ENCODE data around the gene CFAP77.

Gene CFAP77

GRCh38 chr9:132456241-132456640 is 46.2 kb downstream of the CFAP77 start:
- DNase-seq (ENCODE audit: low spot score), result no peak

GRCh38 chr9:132457504-132458236 is 47.7 kb downstream of the CFAP77 start:
- no peak for DNase-seq (ENCODE audit: low spot score)

DNA sequence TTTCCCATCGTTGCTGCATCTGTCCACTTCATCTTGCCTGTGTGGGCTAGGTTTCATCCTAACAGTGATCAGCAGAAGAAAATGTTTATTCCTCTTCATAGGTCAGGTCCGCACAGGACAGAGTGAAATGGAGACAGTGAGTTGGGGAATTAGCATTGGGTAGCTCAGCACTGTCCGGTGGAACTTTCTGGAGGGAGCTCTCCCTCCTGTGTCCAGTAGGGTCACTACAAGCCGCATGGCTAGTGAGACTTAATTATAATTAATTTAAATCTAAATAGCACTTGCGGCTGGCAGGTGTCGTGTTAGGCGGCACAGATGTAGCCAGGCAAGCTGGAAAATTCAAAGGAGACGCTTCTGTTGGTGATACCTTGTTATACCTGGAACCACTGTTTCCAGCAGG is 48.4 kb downstream of the CFAP77 start:
- DNase-seq (ENCODE audit: low spot score), result no peak

- no peak for DNase-seq (ENCODE audit: low spot score)
These were observed 49.6 kb downstream of the CFAP77 start for GRCh38 chr9:132459661-132460060.

DNA sequence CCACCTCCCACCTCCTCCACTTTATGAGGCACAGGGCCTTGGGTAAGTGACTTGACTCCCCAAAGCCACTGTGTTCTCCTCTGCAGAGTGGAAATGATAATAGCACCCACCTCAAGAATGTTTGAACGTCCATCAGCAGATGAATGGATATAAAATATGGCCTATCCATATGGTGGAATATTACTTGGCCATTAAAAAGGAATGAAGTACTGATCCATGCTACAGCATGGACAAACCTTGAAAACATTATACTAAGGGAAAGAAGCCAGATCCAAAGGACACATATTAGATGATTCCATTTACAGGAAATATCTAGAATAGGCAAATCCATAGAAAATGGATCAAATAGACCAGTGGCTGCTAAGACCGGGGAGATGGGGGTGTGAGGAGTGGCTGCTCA is 50.2 kb downstream of the CFAP77 start:
- DNase-seq (ENCODE audit: low spot score), result no peak

DNA sequence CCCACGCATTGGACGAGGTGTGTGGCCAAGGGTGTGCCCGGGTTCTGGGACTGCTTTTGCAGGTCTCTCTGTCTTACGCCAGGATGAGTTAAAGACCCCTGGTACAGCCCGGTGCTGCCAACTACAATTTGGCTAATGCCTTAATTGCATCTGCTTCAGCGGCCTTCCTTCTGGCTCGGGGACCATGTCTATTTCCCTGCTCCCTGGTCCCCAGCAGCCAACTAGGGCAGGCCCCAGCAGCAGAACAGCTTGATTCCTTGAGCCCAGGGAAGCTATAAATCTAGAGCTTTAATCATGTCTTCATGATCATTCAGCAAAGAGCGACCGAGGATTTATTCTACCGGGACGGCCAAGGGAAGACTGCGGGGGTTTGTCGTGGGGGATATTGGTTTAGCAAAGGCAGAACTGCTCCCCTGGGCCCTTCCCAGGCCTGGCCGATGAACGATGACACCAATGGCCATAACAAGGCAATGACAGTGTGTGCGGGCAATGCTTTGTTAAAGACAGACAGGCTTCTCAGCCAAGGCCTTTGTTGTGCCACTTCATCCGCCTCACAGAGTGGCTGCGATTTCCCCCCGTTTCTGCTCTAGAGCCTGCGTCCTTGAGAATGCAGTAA is 51.4 kb downstream of the CFAP77 start:
- DNase-seq (ENCODE audit: low spot score), result no peak

GRCh38 chr9:132461971-132462370 is 52.0 kb downstream of the CFAP77 start:
- no peak for DNase-seq (ENCODE audit: low spot score)

DNA sequence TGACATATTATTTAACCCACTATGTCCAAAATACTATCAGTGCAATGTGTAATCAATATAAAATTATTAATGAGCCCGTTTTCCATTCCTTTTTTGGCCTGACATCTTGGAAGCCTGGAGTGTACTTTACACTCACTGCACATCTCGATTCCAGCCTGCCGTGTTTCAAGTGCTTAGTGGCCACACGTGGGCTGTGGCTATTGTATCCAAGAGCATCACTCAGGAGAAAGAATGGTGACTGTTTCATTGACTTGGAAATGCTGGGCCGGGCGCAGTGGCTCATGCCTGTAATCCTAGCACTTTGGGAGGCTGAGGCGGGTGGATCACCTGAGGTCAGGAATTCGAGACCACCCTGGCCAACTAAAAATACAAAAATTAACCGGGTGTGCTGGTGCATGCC is 54.5 kb downstream of the CFAP77 start:
- no peak for DNase-seq (ENCODE audit: low spot score)

- no peak for DNase-seq (ENCODE audit: low spot score)
These were observed 55.2 kb downstream of the CFAP77 start for GRCh38 chr9:132465131-132465635.

DNA sequence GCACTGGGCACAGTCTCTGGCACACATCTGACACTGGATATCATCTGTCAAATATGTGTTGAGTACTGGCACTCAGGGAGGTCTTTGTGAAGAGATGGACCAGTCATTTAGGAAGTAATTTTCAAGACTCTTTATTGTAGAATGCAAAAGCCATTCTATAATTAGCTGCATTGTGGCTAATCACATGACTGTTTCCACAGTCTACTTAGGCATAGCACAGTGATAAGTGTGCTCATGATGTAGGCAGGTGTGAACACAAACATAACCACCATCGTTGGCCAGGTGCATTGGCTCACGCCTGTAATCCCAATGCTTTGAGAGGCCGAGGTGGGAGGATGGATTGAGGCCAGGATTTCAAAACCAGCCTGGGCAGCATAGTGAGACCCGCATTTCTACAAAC is 62.2 kb downstream of the CFAP77 start:
- DNase-seq (ENCODE audit: low spot score), result no peak

- DNase-seq (ENCODE audit: low spot score), result no peak
These were observed 62.6 kb downstream of the CFAP77 start for GRCh38 chr9:132472599-132472998.

DNA sequence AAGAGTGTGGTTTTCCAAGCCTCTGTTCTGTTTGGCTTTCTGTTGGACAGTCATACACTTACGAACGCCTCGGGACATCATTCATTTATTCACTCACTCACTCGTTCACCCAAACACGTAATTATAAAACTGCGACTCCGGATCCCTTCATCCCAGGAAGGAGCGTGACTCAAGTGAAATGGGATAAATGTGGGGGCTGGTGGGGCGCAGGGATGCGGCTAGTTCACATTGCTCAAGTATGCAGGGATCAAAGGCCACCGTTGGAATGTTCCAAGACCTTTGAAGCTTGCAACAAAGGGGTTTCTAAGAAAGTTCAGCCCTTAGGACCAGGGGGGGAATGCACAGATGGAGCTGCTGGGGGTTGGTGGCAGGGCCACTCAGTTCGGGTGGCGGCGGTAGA is 64.2 kb downstream of the CFAP77 start:
- no peak for DNase-seq (ENCODE audit: low spot score)

- DNase-seq (ENCODE audit: low spot score), result no peak
These were observed 68.5 kb downstream of the CFAP77 start for GRCh38 chr9:132478353-132479050.

DNA sequence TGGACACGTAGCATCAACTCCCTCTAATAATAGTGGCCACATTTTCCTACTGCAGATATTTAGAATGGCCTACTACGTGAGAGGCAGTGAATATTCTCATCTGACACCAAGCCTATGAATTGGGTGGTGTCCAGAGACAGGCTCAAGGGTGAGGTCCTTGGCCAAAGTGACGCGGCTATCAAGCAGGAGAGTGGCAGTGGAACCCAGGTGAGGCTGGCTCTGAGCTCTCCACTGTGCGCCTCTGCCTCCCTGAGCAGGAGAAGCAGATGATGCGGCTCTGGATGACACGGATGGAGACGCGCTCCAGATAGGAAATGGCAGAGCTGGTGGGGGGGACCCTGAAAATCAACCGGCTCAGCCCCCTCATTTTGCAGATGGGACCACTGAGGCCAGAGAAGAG is 69.7 kb downstream of the CFAP77 start:
- DNase-seq (ENCODE audit: low spot score), result no peak

DNA sequence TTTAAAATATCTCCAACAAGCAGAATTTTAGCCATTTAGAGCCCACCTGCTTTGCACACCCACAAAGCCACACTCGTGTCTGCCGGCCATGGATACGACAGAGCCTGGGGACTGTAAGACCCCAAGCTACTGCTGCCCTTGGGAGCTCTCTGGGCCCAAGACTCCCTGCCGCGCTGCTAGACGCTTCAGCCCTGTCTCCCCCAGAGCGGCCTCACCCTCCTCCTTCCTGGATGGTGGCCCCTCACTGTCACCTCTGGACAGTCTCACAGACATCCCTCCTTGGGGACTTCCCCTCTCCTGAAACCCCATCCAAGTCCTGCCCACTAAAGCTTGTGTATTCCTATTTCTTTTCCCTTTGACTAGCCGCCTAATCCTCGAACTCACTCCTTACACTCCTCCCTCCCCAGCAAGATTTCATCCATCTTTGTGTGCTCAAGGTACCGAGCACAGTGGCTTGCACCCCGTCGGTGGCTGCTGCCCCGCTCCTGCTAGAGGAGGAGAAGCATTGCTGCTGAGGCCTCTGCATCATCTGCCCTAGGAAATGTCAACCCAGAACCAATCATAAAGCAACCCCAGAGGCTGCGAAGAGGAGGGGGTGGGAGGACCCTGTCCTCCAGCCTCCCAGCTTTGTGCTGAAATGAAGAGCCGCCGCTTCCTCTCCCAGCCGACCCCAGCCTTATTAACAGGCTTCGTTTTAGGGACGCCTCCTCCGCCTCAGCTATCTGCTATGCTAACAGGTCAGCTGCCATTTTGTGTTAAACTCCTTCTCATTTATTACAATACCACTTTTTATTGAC is 71.2 kb downstream of the CFAP77 start:
- no peak for DNase-seq (ENCODE audit: low spot score)

DNA sequence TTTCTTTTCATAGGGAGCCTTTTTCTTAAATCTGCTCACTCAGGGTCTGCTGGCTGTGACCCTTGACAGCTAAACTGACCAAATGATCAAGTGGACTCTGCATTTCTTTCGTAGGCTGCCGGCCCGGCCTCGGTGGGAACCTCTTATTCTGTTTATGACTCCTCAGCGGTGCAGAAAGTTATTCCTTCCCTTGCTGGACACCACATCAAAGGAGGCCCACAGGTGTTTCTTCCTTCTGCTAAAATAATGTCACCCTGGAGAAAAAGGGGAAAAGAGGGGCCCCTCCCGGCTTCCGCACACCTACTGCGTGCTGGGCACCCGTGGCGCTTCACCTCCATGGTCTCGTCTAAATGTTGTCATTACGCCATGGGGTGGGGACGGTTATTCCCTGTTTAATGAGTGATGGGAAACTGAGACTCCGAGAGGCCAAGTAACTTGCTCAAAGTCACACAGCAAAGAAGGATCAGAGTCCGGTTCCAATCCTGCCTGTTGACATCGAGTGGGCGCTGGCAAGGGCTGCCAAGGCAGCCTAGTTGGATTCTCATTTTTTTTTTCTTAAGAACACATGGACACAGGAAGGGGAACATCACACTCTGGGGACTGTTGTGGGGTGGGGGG is 72.3 kb downstream of the CFAP77 start:
- no peak for DNase-seq (ENCODE audit: low spot score)

DNA sequence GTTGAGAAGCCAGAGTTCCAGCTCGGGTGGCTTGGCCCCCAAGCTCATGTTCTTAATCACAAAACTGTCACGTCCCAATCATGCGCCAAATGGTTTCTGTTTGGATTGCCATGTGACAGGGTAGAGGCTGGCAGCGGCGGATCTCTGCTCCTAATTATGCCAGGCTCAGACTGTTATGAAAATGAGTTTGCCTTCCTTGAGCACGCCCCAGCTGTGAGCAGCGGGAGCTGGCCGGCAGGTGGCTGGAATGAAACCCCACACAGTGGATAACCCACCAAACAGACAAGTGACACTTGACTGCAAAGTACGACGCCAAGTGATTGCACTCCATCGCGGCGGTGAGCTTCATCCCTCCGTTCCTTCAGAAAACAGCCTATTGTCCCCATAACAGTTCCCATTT is 75.4 kb downstream of the CFAP77 start:
- no peak for DNase-seq (ENCODE audit: low spot score)

DNA sequence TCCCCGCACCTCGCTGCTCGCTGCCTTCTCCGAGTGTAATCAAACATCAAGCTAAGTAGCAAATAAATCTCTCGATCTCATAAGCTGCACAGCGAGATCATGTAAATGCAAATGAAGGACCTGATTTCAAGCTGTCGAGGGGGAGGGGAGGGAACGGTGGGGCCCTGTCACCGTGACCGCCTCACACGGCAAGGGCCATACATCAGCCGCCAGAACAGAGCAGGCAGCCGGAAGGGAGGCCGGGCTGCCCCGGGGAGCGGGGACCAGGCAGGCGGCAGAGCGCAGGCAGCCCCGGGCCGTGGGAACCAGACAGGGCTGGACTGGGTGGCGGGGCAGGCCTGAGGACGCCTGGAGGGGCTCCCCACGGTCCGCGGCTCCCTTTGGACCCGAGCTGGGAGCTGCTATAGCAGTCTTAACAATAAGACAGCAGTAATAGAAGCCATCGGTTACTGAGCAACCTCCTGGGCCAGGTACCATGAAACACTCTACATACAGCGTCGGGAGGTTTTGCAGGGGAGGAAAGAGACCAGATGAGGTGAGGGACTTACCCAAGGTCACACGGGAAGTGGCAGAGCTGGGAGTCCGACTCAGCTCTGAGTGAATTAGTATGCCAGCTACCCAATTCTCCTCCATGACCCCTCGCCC is 76.8 kb downstream of the CFAP77 start:
- no peak for DNase-seq (ENCODE audit: low spot score)

DNA sequence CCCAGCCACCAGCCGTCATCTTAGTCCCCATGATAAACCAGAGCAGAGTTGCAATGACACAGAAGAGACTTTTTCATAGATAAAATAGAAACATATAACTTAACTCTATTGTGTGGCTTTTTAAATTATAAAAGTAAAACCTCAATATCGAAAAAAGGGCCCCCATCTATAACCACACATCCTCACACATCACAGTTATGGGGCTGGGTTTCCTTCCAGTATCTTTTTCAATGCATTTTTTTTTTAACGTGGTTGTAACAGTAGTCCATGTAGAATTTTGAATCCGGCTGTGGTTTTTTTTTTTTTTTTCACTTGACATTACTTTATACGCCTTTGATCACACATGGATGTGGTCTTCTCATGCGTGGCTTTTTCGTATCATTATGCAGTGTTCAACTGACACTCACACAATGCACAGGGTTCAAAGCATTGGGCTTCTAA is 77.4 kb downstream of the CFAP77 start:
- DNase-seq (ENCODE audit: low spot score), result no peak

- no peak for DNase-seq (ENCODE audit: low spot score)
These were observed 78.0 kb downstream of the CFAP77 start for GRCh38 chr9:132487980-132488535.

- no peak for DNase-seq (ENCODE audit: low spot score)
These were observed 78.6 kb downstream of the CFAP77 start for GRCh38 chr9:132488626-132489025.

Measured in globus pallidus (tissue), 1 donor.